ENCODE data around the gene TRMT5.

DNA sequence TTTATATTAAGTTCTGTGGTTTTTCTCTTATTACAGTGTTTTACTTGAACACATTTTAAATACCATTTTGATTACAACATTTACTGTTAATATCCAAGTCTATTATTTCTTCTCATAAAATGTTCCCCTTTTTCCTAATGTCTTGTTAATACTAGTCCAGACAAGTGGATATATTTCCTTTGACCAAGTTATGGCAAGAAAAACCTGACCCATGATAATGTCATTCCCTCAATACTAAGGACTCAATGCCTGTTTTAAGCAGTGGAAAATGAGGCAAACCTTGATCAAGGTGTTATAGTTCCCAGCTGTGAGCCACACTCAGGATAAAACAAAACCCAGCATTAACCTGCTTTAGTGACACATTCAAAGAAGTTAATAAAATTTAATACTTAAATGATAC is 12.2 kb downstream of the TRMT5 start:
- TF ChIP-seq, protein P1, sequence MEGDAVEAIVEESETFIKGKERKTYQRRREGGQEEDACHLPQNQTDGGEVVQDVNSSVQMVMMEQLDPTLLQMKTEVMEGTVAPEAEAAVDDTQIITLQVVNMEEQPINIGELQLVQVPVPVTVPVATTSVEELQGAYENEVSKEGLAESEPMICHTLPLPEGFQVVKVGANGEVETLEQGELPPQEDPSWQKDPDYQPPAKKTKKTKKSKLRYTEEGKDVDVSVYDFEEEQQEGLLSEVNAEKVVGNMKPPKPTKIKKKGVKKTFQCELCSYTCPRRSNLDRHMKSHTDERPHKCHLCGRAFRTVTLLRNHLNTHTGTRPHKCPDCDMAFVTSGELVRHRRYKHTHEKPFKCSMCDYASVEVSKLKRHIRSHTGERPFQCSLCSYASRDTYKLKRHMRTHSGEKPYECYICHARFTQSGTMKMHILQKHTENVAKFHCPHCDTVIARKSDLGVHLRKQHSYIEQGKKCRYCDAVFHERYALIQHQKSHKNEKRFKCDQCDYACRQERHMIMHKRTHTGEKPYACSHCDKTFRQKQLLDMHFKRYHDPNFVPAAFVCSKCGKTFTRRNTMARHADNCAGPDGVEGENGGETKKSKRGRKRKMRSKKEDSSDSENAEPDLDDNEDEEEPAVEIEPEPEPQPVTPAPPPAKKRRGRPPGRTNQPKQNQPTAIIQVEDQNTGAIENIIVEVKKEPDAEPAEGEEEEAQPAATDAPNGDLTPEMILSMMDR (IDR thresholded peaks at IDR 0.05): no peak
- TF ChIP-seq POLR2A (IDR thresholded peaks at IDR 0.05) (no peak), POLR2AphosphoS5 (IDR thresholded peaks at IDR 0.05) (no peak)
